Measurements from ENCODE around the gene BHLHE40. TPM values are rescaled to one million over a fixed set of nuclear protein-coding genes. Genes with fewer than 3 reads are reported as not detected.

BHLHE40 gene
- total RNA-seq, 1 donor from 2014 or later, result 13.6 TPM

DNA sequence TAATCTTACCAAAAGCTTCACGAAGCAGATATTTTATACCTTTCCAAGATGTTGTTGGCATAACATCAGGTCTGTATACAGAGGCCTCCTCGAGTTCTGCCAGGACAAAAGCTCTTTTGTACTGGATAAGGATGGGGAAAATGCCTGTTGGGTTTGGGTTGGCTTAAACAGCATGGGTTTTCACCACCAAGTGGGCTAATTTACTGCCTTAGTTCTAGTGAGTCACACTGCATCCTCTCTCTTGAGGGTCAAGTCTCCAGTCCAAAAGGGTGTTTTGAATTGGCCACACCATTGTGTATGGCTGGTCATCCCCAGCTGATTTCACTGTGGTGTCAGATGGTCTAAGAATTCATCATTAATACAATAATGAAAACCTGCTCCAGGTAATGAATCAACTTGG, 26.1 kb upstream of the BHLHE40 start:
- no peak for DNase-seq (ENCODE audit: extremely low spot score, unreplicated experiment)
- Mint-ChIP-seq H3K27me3 (no peaks in the 10 kb centered on the region), H3K27ac (no peak overlapping the region), H3K9me3 (no peaks in the 10 kb centered on the region), H3K4me1 (ENCODE audit: unreplicated experiment) (peaks cover 7% of the 10 kb centered on the region), H3K36me3 (no peaks in the 10 kb centered on the region), H3K4me3 (no peak overlapping the region)
- TF ChIP-seq, protein P1, sequence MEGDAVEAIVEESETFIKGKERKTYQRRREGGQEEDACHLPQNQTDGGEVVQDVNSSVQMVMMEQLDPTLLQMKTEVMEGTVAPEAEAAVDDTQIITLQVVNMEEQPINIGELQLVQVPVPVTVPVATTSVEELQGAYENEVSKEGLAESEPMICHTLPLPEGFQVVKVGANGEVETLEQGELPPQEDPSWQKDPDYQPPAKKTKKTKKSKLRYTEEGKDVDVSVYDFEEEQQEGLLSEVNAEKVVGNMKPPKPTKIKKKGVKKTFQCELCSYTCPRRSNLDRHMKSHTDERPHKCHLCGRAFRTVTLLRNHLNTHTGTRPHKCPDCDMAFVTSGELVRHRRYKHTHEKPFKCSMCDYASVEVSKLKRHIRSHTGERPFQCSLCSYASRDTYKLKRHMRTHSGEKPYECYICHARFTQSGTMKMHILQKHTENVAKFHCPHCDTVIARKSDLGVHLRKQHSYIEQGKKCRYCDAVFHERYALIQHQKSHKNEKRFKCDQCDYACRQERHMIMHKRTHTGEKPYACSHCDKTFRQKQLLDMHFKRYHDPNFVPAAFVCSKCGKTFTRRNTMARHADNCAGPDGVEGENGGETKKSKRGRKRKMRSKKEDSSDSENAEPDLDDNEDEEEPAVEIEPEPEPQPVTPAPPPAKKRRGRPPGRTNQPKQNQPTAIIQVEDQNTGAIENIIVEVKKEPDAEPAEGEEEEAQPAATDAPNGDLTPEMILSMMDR (conservative IDR thresholded peaks at IDR 0.05), result no peak

DNA sequence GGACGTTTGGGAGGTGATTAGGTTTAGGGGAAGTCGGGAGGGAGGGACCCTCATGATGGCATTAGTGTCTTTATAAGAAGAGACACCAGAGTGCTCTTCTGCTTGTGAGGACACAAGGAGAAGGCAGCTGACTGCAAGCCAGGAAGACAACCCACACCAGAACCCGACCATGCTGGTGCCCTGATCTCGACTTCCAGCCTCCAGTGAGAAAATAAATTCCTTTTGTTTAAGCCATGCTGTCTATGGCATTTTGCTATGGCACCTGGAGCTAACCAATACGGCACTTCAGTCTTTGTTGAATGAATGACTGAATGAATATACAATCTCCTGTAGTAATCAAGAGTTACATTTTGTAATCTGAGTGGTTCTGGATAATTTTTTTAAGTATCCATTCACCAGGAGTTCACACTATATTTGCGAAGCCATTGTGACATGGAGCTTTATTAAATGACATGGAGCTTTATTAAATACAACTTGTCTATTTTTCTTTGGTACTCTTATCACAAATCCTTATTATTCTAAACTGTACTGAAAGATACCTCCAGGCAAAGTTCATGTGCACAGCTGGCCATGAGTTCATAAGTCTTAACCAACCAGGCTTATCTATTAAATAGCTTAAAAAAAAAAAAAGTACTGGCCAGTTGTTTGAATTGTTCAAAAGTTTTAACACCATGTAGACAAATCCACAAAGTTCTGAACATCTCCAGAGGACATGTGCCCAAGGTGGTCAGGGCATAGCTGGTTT, 24.8 kb upstream of the BHLHE40 start:
- Mint-ChIP-seq H3K9me3 (peaks cover 6% of the 10 kb centered on the region), H3K36me3 (no peaks in the 10 kb centered on the region), H3K4me3 (no peak overlapping the region), H3K27me3 (no peaks in the 10 kb centered on the region), H3K27ac (no peak overlapping the region), H3K4me1 (ENCODE audit: unreplicated experiment) (peaks cover 7% of the 10 kb centered on the region)
- TF ChIP-seq, protein P1 (conservative IDR thresholded peaks at IDR 0.05), result no peak
- no peak for DNase-seq (ENCODE audit: extremely low spot score, unreplicated experiment)

- no peak for DNase-seq (ENCODE audit: extremely low spot score, unreplicated experiment)
- H3K36me3 Mint-ChIP-seq, result no peaks in the 10 kb centered on the region
- no peak overlapping the region for H3K27ac Mint-ChIP-seq
- no peaks in the 10 kb centered on the region for H3K27me3 Mint-ChIP-seq
- no peak overlapping the region for H3K4me3 Mint-ChIP-seq
- H3K9me3 Mint-ChIP-seq, result peaks cover 6% of the 10 kb centered on the region
- TF ChIP-seq, protein P1 (conservative IDR thresholded peaks at IDR 0.05), result no peak
- H3K4me1 Mint-ChIP-seq (ENCODE audit: unreplicated experiment), result peaks cover 7% of the 10 kb centered on the region
Observed at GRCh38 chr3:4956099-4956498, 23.1 kb upstream of the BHLHE40 start.

DNA sequence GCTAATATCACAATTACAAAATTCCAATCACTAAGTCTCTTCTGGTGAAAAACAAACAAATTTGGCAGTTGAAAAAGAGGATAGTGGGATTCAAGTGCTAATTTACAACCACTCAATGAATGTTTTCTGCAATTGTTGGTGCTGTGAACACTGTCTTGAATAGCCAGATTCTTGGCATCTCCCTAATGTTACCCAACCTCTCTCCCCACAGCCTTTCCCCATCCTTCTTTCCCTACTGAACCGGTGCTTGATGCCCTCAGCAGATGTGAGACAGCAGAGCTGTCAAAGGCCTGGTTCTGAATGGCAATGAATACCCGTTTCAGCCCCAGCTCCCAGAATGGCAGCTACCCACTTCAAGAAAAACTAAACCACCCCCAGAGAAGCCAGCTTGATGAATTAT, 22.5 kb upstream of the BHLHE40 start:
- Mint-ChIP-seq H3K27me3 (no peaks in the 10 kb centered on the region), H3K4me3 (no peak overlapping the region), H3K27ac (no peak overlapping the region), H3K4me1 (ENCODE audit: unreplicated experiment) (peaks cover 7% of the 10 kb centered on the region), H3K9me3 (peaks cover 6% of the 10 kb centered on the region), H3K36me3 (no peaks in the 10 kb centered on the region)
- TF ChIP-seq, protein P1 (conservative IDR thresholded peaks at IDR 0.05), result no peak
- DNase-seq (ENCODE audit: extremely low spot score, unreplicated experiment), result no peak

DNA sequence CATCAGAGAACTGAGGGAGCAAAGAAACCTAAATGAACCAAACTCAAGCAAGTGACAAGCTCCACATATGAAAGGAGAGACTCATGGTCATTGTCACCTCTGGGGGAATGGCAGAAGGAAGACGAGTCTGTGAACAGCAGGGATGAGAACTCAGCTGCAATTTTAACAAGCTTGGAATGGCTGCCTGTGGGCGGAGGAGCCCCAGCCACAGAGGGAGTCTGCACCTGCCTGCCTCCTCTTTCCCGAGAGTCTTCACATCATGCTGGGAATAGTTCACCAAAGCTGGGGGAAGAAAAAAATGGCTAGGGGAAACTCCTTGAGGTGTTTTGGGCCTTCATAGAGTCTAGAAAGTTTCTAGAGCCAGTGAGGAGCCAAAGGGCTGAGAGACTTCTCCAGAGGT, 21.3 kb upstream of the BHLHE40 start:
- TF ChIP-seq, protein P1 (conservative IDR thresholded peaks at IDR 0.05), result no peak
- H3K36me3 Mint-ChIP-seq, result no peaks in the 10 kb centered on the region
- H3K4me1 Mint-ChIP-seq (ENCODE audit: unreplicated experiment), result peaks cover 7% of the 10 kb centered on the region
- no peak overlapping the region for H3K27ac Mint-ChIP-seq
- H3K9me3 Mint-ChIP-seq, result peaks cover 6% of the 10 kb centered on the region
- no peak for DNase-seq (ENCODE audit: extremely low spot score, unreplicated experiment)
- H3K27me3 Mint-ChIP-seq, result no peaks in the 10 kb centered on the region
- H3K4me3 Mint-ChIP-seq, result no peak overlapping the region
